IMR-90 (cell line): ENCODE data around the gene PDZD2. TPM values are rescaled to one million over a fixed set of nuclear protein-coding genes. Genes with fewer than 3 reads are reported as not detected.

Experiments used
- ATAC-seq: fragments of 200-7000 bp; cut with Tn5 transposase; 2 replicates; pipeline ENCODE4 v1.9.1; 2020; ENCODE audit warnings: low read depth, mild to moderate bottlenecking, moderate library complexity
- BruUV-seq: library from RNA; stranded (reverse); fragments of 400-500 nt; replicated peaks from 2 replicates; lab custom pipeline; 2021; lab: Mats Ljungman, UMichigan
- CTCF ChIA-PET: fragments of 300-600 bp; formaldehyde crosslinking; extraction: SDS; loops from one replicate; lab custom pipeline; 2021; ENCODE audit warnings: antibody characterized with exemption; lab: Yijun Ruan, JAX
- POLR2A ChIA-PET: fragments of 300-600 bp; sonication (Branson Sonifier 250); formaldehyde crosslinking; loops from one replicate; lab custom pipeline; 2022; ENCODE audit warnings: antibody characterized with exemption; ENCODE audit not compliant: unreplicated experiment; lab: Charles Lee
- DNase-seq: peaks from one replicate; pipeline ENCODE4 v3.0.0; 2013
- H2AFZ ChIP-seq: replicated peaks from 2 replicates; pipeline ENCODE3; 2013; ENCODE audit warnings: low read length, mild to moderate bottlenecking; ENCODE audit not compliant: poor library complexity
- H2AK5ac ChIP-seq: 2 replicates; pipeline ENCODE4 v1.6.1; 2013; ENCODE audit warnings: low read depth, low read length, inconsistent platforms
- H2AK9ac ChIP-seq: replicated peaks from 2 replicates; pipeline ENCODE3; 2013; ENCODE audit warnings: mild to moderate bottlenecking, low read depth, low read length, moderate library complexity; ENCODE audit not compliant: poor library complexity
- H2BK120ac ChIP-seq: 2 replicates; pipeline ENCODE4 v1.6.1; 2013; ENCODE audit warnings: low read depth, low read length, inconsistent platforms
- H2BK15ac ChIP-seq: 3 replicates; pipeline ENCODE4 v1.6.1; 2013; ENCODE audit warnings: low read depth, low read length, inconsistent platforms
- H2BK20ac ChIP-seq: 2 replicates; pipeline ENCODE4 v1.6.1; 2013; ENCODE audit warnings: low read depth, mild to moderate bottlenecking, inconsistent platforms, low read length, moderate library complexity
- H2BK5ac ChIP-seq: 2 replicates; pipeline ENCODE4 v1.6.1; 2013; ENCODE audit warnings: mild to moderate bottlenecking, low read depth, low read length, inconsistent platforms; ENCODE audit not compliant: poor library complexity, severe bottlenecking
- H3K14ac ChIP-seq: replicated peaks from 2 replicates; pipeline ENCODE4 v1.6.1; 2013; ENCODE audit warnings: low read depth, low read length, inconsistent platforms
- H3K18ac ChIP-seq: 2 replicates; pipeline ENCODE4 v1.6.1; 2013; ENCODE audit warnings: low read depth, low read length, control low read depth
- H3K23ac ChIP-seq: 2 replicates; pipeline ENCODE4 v1.6.1; 2013; ENCODE audit warnings: low read depth, low read length, inconsistent platforms
- H3K27ac ChIP-seq: 2 replicates; pipeline ENCODE4 v1.5.1; 2013; ENCODE audit warnings: mild to moderate bottlenecking, control low read depth, low read length; ENCODE audit not compliant: insufficient read depth
- H3K27me3 ChIP-seq: 2 replicates; pipeline ENCODE4 v1.6.1; 2013; ENCODE audit warnings: low read length; ENCODE audit not compliant: control insufficient read depth, insufficient read depth
- H3K36me3 ChIP-seq: 2 replicates; pipeline ENCODE4 v1.6.1; 2013; ENCODE audit warnings: low read length, mixed read lengths; ENCODE audit not compliant: control insufficient read depth, insufficient read depth
- H3K4ac ChIP-seq: 2 replicates; pipeline ENCODE4 v1.6.1; 2013; ENCODE audit warnings: low read depth, low read length, inconsistent platforms
- H3K4me1 ChIP-seq: 2 replicates; pipeline ENCODE4 v1.6.1; 2013; ENCODE audit warnings: low read length, mixed read lengths; ENCODE audit not compliant: control insufficient read depth, insufficient read depth
- H3K4me2 ChIP-seq: 2 replicates; pipeline ENCODE4 v1.6.1; 2013; ENCODE audit warnings: low read depth, mild to moderate bottlenecking, control low read depth, low read length, moderate library complexity
- H3K4me3 ChIP-seq: 2 replicates; pipeline ENCODE4 v1.5.1; 2013; ENCODE audit warnings: low read depth, mild to moderate bottlenecking, control low read depth, low read length, moderate library complexity; ENCODE audit not compliant: insufficient read depth
- H3K56ac ChIP-seq: 2 replicates; pipeline ENCODE4 v1.6.1; 2013; ENCODE audit warnings: low read length, inconsistent platforms; ENCODE audit not compliant: insufficient read depth; ENCODE audit errors: extremely low read depth
- H3K79me1 ChIP-seq, 2 experiments: 2 replicates each; pipeline ENCODE4 v1.6.1; 2013; ENCODE audit warnings: low read length in 2 of 2, inconsistent platforms in 1 of 2, low read depth in 1 of 2
- H3K9ac ChIP-seq: 2 replicates; pipeline ENCODE4 v1.6.1; 2013; ENCODE audit warnings: low read depth, low read length, control low read depth
- H3K9me1 ChIP-seq: 2 replicates; pipeline ENCODE4 v1.6.1; 2013; ENCODE audit warnings: low read length, inconsistent platforms; ENCODE audit not compliant: insufficient read depth
- H3K9me3 ChIP-seq: 2 replicates; pipeline ENCODE4 v1.6.1; 2013; ENCODE audit warnings: low read length; ENCODE audit not compliant: control insufficient read depth, insufficient read depth
- H4K20me1 ChIP-seq: 2 replicates; pipeline ENCODE4 v1.6.1; 2013; ENCODE audit warnings: low read length, inconsistent platforms; ENCODE audit not compliant: insufficient read depth
- H4K5ac ChIP-seq: 2 replicates; pipeline ENCODE4 v1.6.1; 2013; ENCODE audit warnings: mild to moderate bottlenecking, low read depth, low read length, control low read depth
- H4K8ac ChIP-seq, 2 experiments: 2 replicates each; pipeline ENCODE4 v1.6.1; 2013; ENCODE audit warnings: low read depth in 2 of 2, low read length in 2 of 2, control low read depth in 1 of 2, inconsistent platforms in 1 of 2
- H4K91ac ChIP-seq: 2 replicates; pipeline ENCODE4 v1.6.1; 2013; ENCODE audit warnings: low read depth, low read length, inconsistent platforms; ENCODE audit not compliant: insufficient read depth
- MAFK ChIP-seq: IDR thresholded peaks from 2 replicates; pipeline ENCODE4 v1.6.1; 2012; ENCODE audit warnings: low read depth, low read length, improper control_type of control experiment
- MAZ ChIP-seq: IDR thresholded peaks from 2 replicates; pipeline ENCODE4 v1.6.1; 2012; ENCODE audit warnings: low read depth, mild to moderate bottlenecking, low read length, improper control_type of control experiment, moderate library complexity, borderline replicate concordance
- MXI1 ChIP-seq: IDR thresholded peaks from 2 replicates; pipeline ENCODE4 v1.6.1; 2012; ENCODE audit warnings: low read depth, mild to moderate bottlenecking, low read length, moderate library complexity, borderline replicate concordance
- NFE2L2 ChIP-seq: fragments of 150-350 bp; IDR thresholded peaks from 2 replicates; pipeline ENCODE4 v1.6.1; 2016; ENCODE audit warnings: low read depth, mild to moderate bottlenecking, low read length
- RFX5 ChIP-seq: IDR thresholded peaks from 2 replicates; pipeline ENCODE4 v1.8.0; 2012; ENCODE audit warnings: low read depth, mild to moderate bottlenecking, low read length, moderate library complexity
- SMC3 ChIP-seq: fragments of 150-350 bp; IDR thresholded peaks from 2 replicates; pipeline ENCODE4 v1.6.1; 2016; ENCODE audit warnings: low read depth, mild to moderate bottlenecking, antibody characterized with exemption, low read length, moderate library complexity
- dilution Hi-C: fragments of 300-500 bp; cut with HindIII; formaldehyde crosslinking; loops from one replicate; pipeline ENCODE4 v1.14.3; 2018; ENCODE audit warnings: low sequenced_read_pairs; ENCODE audit not compliant: unreplicated experiment
- in situ Hi-C: fragments of 300-500 bp; cut with MboI; formaldehyde crosslinking; loops from 3 replicates; pipeline ENCODE4 v1.14.3; 2019; ENCODE audit warnings: low sequenced_read_pairs, inconsistent platforms, mixed read lengths
- intact Hi-C: fragments of 100-400 bp; cut with micrococcal nuclease; formaldehyde crosslinking; loops from 2 replicates; pipeline ENCODE4 v1.10.0; 2022
- polyA plus RNA-seq, 3 experiments: library from polyadenylated mRNA; depleted of rRNA; stranded (reverse); fragments of >200 nt; gene quantifications; 2 replicates each; pipeline ENCODE4 v1.2.3, GENCODE V29; 2012; ENCODE audit warnings: low replicate concordance in 1 of 3
- total RNA-seq: library from RNA; depleted of rRNA; stranded (reverse); fragments of >200 nt; gene quantifications from 2 replicates; pipeline ENCODE4 v1.2.3, GENCODE V29; 2012
- TF ChIP-seq, protein P1 (sequence below): fragments of 150-350 bp; IDR thresholded peaks from 2 replicates; pipeline ENCODE4 v1.6.1; 2016; ENCODE audit warnings: low read depth, mild to moderate bottlenecking, low read length, moderate library complexity, borderline replicate concordance

PDZD2 gene
- total and polyA plus RNA-seq, 2 of the 4 experiments (the other 2 are of a cell fraction), result under 0.01 to 0.02 TPM

DNA sequence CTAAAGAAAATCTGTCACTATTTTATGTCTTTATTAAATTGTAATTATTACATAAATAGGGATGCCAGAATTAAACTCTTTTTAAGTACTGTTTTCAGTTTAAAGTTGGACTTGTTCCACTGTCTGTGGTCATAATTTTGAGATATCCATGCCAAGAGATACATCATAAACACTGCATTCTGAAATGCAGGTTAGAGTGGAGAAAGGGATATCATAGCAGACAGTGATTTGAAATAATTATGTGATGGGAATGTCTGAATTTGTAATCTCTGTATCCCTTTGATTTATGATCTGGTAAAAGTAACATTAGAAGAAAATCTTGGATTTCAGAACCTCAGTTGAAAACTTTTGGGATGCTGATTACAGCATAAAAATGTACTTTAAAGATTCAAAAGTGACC lies 313.1 kb downstream of the PDZD2 start:
- no peak overlapping the region for H2BK5ac ChIP-seq
- no peak overlapping the region for H3K4me3 ChIP-seq
- H4K8ac ChIP-seq, result no peak overlapping the region
- no peak overlapping the region for H3K27ac ChIP-seq
- H4K20me1 ChIP-seq, result no peaks in the 10 kb centered on the region
- no peak overlapping the region for H3K4ac ChIP-seq
- intact Hi-C loops (no loop called here), dilution Hi-C loops (no loop called here), in situ Hi-C loops (no loop called here)
- no peak overlapping the region for H4K5ac ChIP-seq
- no peaks in the 10 kb centered on the region for H3K79me1 ChIP-seq
- H3K4me2 ChIP-seq, result no peak overlapping the region
- no peaks in the 10 kb centered on the region for H3K36me3 ChIP-seq
- no peak overlapping the region for H3K18ac ChIP-seq
- no peak overlapping the region for H2BK20ac ChIP-seq
- no peak overlapping the region for H4K91ac ChIP-seq
- no peak overlapping the region for H2BK15ac ChIP-seq
- DNase-seq (no peak), ATAC-seq (no peak)
- no peak overlapping the region for H3K14ac ChIP-seq
- H3K9me1 ChIP-seq, result no peaks in the 10 kb centered on the region
- no peak overlapping the region for H2AFZ ChIP-seq
- H3K23ac ChIP-seq, result no peak overlapping the region
- H2BK120ac ChIP-seq, result no peak overlapping the region
- BruUV-seq, result no TSS peak
- no peak for TF ChIP-seq MXI1
- no peak for TF ChIP-seq NFE2L2
- TF ChIP-seq RFX5, result no peak
- TF ChIP-seq MAZ, result no peak
- TF ChIP-seq SMC3, result no peak
- no peak for TF ChIP-seq MAFK
- TF ChIP-seq, protein P1, sequence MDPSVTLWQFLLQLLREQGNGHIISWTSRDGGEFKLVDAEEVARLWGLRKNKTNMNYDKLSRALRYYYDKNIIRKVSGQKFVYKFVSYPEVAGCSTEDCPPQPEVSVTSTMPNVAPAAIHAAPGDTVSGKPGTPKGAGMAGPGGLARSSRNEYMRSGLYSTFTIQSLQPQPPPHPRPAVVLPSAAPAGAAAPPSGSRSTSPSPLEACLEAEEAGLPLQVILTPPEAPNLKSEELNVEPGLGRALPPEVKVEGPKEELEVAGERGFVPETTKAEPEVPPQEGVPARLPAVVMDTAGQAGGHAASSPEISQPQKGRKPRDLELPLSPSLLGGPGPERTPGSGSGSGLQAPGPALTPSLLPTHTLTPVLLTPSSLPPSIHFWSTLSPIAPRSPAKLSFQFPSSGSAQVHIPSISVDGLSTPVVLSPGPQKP, result no peak
- ChIA-PET POLR2A (no interaction called here), CTCF (no interaction called here)
- H3K9ac ChIP-seq, result no peak overlapping the region
- H2AK9ac ChIP-seq, result no peak overlapping the region
- H2AK5ac ChIP-seq, result no peak overlapping the region
- H3K27me3 ChIP-seq, result peaks cover 7% of the 10 kb centered on the region
- no peaks in the 10 kb centered on the region for H3K4me1 ChIP-seq
- peaks cover 3% of the 10 kb centered on the region; the same call in 1 of the 2 replicates for H3K9me3 ChIP-seq
- no peak overlapping the region for H3K56ac ChIP-seq
